Small intestine (tissue), 7 donors: Measurements from ENCODE around the gene USP24. TPM values are rescaled to one million over a fixed set of nuclear protein-coding genes. Genes with fewer than 3 reads are reported as not detected.

ENCODE experiments used
- DNase-seq, 2 donors: peaks; one replicate each; pipeline versions ENCODE4 v3.0.0 to v3.0.0-alpha.2; 2013
- FAIRE-seq: peaks from 2 replicates; lab custom pipeline; 2012; peaks lifted over from hg19 to GRCh38; lab: Jason Lieb, UNC
- H3K27ac ChIP-seq, 3 donors: one replicate each; pipeline ENCODE4 v1.5.1; 2013; ENCODE audit warnings: low read length in 2 of 3, mild to moderate bottlenecking in 2 of 3, control low read depth in 1 of 3, inconsistent platforms in 1 of 3, low read depth in 1 of 3, moderate library complexity in 1 of 3
- H3K27me3 ChIP-seq, 3 donors: one replicate each; pipeline ENCODE4 v1.6.1; 2013; ENCODE audit warnings: low read length in 3 of 3, inconsistent platforms in 1 of 3; ENCODE audit not compliant: control insufficient read depth in 3 of 3, insufficient read depth in 3 of 3
- H3K36me3 ChIP-seq, 3 donors: one replicate each; pipeline ENCODE4 v1.6.1; 2013; ENCODE audit warnings: low read length in 3 of 3, inconsistent platforms in 1 of 3, low read depth in 1 of 3, mild to moderate bottlenecking in 1 of 3, moderate library complexity in 1 of 3; ENCODE audit not compliant: control insufficient read depth in 3 of 3, insufficient read depth in 2 of 3
- H3K4me1 ChIP-seq, 3 donors: one replicate each; pipeline ENCODE4 v1.6.1; 2013; ENCODE audit warnings: low read length in 2 of 3, inconsistent platforms in 1 of 3, low read depth in 1 of 3, mild to moderate bottlenecking in 1 of 3, moderate library complexity in 1 of 3; ENCODE audit not compliant: control insufficient read depth in 3 of 3, insufficient read depth in 2 of 3
- H3K4me3 ChIP-seq, 3 donors: one replicate each; pipeline ENCODE4 v1.5.1; 2013; ENCODE audit warnings: low read length in 3 of 3, control low read depth in 1 of 3, inconsistent platforms in 1 of 3, low read depth in 1 of 3, mild to moderate bottlenecking in 1 of 3, moderate library complexity in 1 of 3
- H3K9me3 ChIP-seq, 2 donors: one replicate each; pipeline ENCODE4 v1.6.1; 2013; ENCODE audit warnings: low read depth in 1 of 2, low read length in 1 of 2; ENCODE audit not compliant: control insufficient read depth in 2 of 2, insufficient read depth in 1 of 2
- WGBS, 3 donors: extraction: QIAGEN DNeasy Blood & Tissue Kit; methylation state at CpG; one replicate each; pipeline ENCODE4 v1.1.7; 2013; 5-methylcytosine and 5-hydroxymethylcytosine counted together
- polyA plus RNA-seq, 4 donors: library from polyadenylated mRNA; stranded (reverse) in 3 of 4; unstranded in 1 of 4; fragments of 200-250 nt in 3 of 4; fragments of 120-200 nt in 1 of 4; gene quantifications; one replicate each; pipeline versions ENCODE4 v1.2.1 to v1.2.3, GENCODE V29; 2013
- donor health status: healthy with polysubstance abuse.
- donor health status: control.
- donor health status: control.
- donor health status: Bipolar disorder and iron deficiency.
- donor health status: healthy.

Gene USP24
- polyA plus RNA-seq, 4 donors, result 7.3 to 38.3 (median 11.2) TPM

DNA sequence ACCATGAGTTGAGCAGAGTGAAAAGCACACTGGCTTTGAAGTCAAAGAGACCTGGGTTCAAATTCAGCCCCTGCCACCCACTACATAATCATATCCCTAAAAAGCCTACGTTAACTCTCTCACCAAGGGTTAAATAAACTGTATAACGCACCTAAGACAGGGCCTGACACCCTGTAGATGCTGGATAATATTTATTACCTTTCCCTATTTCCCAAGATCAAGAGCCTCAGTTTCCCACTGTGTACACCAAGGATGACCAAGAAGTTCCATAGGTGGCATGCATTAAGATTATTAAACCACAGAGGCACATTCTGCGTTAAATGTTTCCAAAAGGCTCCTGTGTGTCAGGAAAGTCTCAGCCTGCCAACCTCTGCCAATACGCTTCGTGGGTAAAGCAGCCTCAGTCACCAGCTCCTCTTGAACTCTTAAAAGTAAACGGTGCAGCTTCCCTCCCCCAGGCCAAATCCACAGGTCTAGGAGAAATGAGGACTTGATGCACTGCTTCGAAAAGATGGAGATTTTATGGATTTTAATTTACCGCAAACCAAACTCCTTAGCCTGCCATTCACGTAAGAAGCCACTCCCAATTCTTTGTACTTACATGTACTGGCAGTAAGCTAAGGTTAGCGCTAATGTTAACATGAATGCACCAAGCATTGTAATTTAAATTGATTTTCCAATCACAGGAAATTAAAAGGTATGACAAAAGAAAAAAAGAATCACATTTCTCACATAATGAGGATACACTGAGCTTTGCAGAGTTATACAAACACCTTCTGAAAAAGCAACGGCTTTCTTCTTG, 2.6 kb downstream of the USP24 start:
- no peak for FAIRE-seq
- no peaks in the 10 kb centered on the region for H3K36me3 ChIP-seq
- peak overlapping the region in 1 of 3 donors; percentile 62 for H3K27ac ChIP-seq
- peaks cover 3 to 23% (median 13%) of the 10 kb centered on the region in 3 donors for H3K4me1 ChIP-seq
- H3K4me3 ChIP-seq, result peak overlapping the region in 2 of 3 donors; percentile 34 to 95
- 7 to 39% (median 19%) methylated on average over 11 of the region's 11 CpGs for WGBS, 3 donors
- H3K9me3 ChIP-seq, result no peaks in the 10 kb centered on the region
- no peaks in the 10 kb centered on the region for H3K27me3 ChIP-seq
- DNase-seq, result peak in 1 of 2 donors; percentile 30

DNA sequence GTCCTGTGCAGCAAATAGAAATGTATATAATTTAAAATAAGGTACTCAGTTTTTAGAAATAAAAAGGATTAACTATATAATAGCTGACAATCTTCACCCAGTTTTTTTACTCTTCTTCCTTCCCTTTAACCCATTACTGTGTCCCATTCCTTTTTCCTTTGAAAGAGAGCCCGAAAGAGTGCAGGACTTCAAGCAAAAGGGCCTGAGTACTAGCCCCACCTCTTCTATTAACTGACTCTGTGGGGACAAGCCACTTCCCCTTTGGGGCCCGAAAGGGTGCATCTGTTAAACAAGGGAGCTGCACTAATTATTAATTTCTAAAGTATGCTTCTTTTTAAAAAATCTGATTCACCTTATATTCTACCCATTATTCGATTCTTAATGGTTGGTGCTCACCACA, 3.3 kb downstream of the USP24 start:
- WGBS, 3 donors, result 6 to 38% (median 18%) methylated on average over 3 of the region's 3 CpGs
- peaks cover 3 to 23% (median 13%) of the 10 kb centered on the region in 3 donors for H3K4me1 ChIP-seq
- peak in 1 of 2 donors; percentile 15 for DNase-seq
- no peak for FAIRE-seq
- H3K4me3 ChIP-seq, result peak overlapping the region in 1 of 3 donors; percentile 95
- no peaks in the 10 kb centered on the region for H3K27me3 ChIP-seq
- H3K27ac ChIP-seq, result peak overlapping the region in 1 of 3 donors; percentile 15
- no peaks in the 10 kb centered on the region for H3K9me3 ChIP-seq
- H3K36me3 ChIP-seq, result peaks cover under 1 to 2% (median 1%) of the 10 kb centered on the region in 3 donors

DNA sequence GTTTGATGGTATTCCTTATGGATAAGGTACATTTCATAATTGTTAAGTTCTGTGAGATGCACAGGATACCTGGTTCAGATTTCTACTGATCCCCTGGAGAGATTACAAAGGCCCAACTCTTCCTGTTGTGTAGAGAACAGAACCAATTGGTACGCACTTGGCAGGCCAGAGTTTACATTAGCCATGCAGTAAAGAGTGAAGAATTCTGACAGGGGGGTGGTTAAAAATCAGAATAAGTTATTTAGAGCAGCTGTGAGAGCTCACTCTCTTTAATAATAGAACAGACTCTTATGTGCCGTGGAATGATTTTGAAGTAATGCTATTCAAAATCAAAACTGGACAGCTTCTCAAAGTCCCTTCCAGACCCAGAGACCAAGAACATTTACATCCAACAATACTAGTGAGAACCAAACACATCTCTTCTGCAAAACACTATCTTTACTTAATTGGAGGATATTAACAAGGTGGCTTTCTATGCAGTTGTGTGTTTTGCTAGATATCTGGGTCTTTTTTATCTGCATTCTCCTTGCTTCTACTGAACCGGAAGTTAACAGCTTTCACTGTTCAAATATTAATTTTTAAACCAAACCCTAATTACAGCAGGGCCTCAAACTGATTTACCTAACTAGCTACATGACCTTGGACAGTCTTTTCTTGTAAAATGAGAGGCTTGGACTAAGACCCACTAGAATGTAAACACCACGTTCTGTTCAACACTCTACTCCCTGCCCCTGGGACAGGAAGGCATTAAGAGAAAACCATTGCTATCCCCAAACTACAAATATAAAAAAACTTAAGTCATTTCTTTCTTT, 4.0 kb downstream of the USP24 start:
- DNase-seq (peak; percentile 15 to 60), FAIRE-seq (no peak)
- Histone ChIP-seq H3K36me3 (peaks cover 2 to 3% (median 3%) of the 10 kb centered on the region in 3 donors), H3K27ac (peak overlapping the region in 2 of 3 donors; percentile 15 to 45), H3K9me3 (no peaks in the 10 kb centered on the region), H3K4me1 (peaks cover 3 to 23% (median 13%) of the 10 kb centered on the region in 3 donors), H3K4me3 (no peak overlapping the region), H3K27me3 (no peaks in the 10 kb centered on the region)
- WGBS, 3 donors, result 9 to 18% (median 12%) methylated on average over 4 of the region's 4 CpGs

DNA sequence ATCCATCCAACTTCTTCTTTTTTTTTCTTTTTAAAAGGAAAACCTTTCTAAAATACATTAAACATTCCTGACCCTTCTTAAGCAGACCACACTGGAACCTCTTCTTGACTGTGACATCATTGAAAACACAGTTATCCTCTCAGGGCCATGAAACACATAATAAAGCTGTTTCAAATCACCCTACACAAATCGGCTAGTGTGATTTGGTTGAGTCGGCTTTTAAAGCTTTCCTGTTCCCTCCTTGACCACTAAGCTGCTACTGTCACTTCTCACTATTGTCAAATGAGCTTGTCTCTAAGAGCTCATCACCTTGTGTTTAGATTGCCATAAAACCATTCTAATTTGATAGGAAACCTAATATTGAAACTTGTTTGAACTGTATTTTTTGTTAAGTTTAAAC, 5.9 kb downstream of the USP24 start:
- Histone ChIP-seq H3K4me1 (peaks cover 5 to 29% (median 14%) of the 10 kb centered on the region in 3 donors), H3K27ac (no peak overlapping the region), H3K4me3 (no peak overlapping the region), H3K36me3 (peaks cover 2 to 3% (median 3%) of the 10 kb centered on the region in 3 donors), H3K27me3 (no peaks in the 10 kb centered on the region), H3K9me3 (no peaks in the 10 kb centered on the region)
- FAIRE-seq (no peak), DNase-seq (no peak)
- WGBS, 3 donors, result 24 to 26% (median 25%) methylated on average over 2 of the region's 2 CpGs

DNA sequence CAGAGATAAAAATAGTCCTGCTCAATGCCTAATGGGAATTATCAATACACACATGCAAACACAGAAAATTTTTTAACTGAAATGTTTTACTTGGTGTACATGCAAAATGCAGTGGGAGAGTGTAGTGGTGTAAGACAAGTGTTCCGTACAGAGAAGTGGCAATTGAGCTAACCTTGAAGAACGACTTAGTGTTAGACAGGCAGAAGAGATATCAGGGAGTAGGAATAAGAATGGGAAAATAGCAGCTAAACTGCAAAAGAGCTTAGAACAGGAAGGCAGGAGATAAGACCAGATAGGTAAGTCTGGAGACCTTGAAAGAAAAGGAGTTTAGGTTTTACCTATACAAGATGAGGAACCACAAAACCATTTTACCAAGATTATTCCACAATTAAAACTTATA, 9.0 kb downstream of the USP24 start:
- H3K9me3 ChIP-seq, result no peaks in the 10 kb centered on the region
- H3K36me3 ChIP-seq, result peaks cover 2 to 3% (median 3%) of the 10 kb centered on the region in 3 donors
- peaks cover 3 to 13% (median 5%) of the 10 kb centered on the region in 3 donors for H3K4me1 ChIP-seq
- WGBS, 3 donors, result 61 to 79% (median 68%) methylated on average over 2 of the region's 2 CpGs
- DNase-seq (no peak), FAIRE-seq (no peak)
- H3K4me3 ChIP-seq, result no peak overlapping the region
- no peak overlapping the region for H3K27ac ChIP-seq
- H3K27me3 ChIP-seq, result no peaks in the 10 kb centered on the region

DNA sequence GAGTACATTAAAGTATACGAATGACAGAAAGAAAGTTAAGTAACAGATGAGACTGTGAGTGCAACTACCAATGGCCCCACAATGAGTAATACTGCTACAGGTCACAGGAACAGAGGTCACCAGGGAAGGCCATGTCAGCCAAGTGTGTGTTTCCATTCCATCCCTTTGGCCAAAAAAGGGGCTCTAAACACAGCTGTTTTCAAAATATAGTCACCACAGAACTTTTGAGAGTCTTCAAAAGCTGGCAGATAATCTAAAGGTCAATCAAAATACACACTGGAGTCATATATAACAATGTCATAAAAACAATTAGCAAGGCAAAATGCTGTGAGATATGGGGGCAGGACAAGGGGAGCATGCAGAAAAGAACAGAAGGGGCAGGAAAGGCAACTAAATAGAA, 10.2 kb downstream of the USP24 start:
- H3K9me3 ChIP-seq, result no peaks in the 10 kb centered on the region
- 43 to 52% (median 50%) methylated on average over 1 of the region's 1 CpG for WGBS, 3 donors
- no peak overlapping the region for H3K4me3 ChIP-seq
- FAIRE-seq, result no peak
- H3K27ac ChIP-seq, result no peak overlapping the region
- peak in 1 of 2 donors; percentile 45 for DNase-seq
- H3K4me1 ChIP-seq, result peaks cover 2 to 10% (median 3%) of the 10 kb centered on the region in 3 donors
- H3K36me3 ChIP-seq, result peaks cover 3 to 4% (median 3%) of the 10 kb centered on the region in 3 donors
- no peaks in the 10 kb centered on the region for H3K27me3 ChIP-seq

DNA sequence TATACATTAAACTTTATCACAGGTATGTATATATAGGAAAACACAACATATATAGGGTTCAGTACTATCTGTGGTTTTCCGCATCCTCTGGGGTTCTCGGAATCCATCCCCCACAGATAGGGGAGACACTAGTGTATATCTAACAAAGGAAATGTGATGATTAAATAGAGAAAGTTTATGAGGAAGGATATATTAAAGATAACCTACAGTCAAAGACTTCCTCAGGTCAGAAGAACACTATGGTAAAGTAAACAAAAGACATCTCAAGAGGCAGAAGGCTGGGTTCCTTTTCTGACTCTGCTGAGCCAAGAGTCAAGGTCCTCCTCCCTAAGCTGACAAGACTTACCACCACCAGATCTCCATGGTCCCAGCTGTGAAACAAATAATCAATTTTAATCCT, 12.1 kb downstream of the USP24 start:
- Histone ChIP-seq H3K27ac (no peak overlapping the region), H3K27me3 (no peaks in the 10 kb centered on the region), H3K36me3 (peaks cover 3 to 6% (median 4%) of the 10 kb centered on the region in 3 donors), H3K4me1 (peaks cover 2 to 9% (median 3%) of the 10 kb centered on the region in 3 donors), H3K9me3 (no peaks in the 10 kb centered on the region), H3K4me3 (no peak overlapping the region)
- DNase-seq (peak in 1 of 2 donors; percentile 38), FAIRE-seq (no peak)
- 77 to 88% (median 86%) methylated on average over 2 of the region's 2 CpGs for WGBS, 3 donors

DNA sequence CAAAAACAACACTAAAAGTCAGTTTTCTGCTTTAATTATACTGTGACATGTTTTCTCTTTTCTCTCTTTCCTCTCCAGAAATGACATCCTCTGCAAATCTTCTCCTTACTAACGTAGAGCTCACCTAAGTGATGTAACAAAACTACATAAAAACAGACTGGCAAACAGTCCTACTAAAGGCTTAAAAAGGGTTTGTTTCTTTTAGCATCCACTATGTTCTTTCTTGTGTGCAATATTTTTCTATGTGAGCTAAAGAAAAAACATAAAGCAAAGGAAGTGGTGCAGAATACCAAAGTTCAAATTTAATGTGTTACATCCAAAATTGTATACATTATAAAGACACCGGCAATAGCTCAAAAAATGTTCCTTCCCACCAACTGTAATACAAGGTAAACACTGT, 14.5 kb downstream of the USP24 start:
- Histone ChIP-seq H3K4me3 (no peak overlapping the region), H3K27ac (no peak overlapping the region), H3K36me3 (peaks cover 0 to 4% (median 1%) of the 10 kb centered on the region in 3 donors), H3K27me3 (no peaks in the 10 kb centered on the region), H3K9me3 (no peaks in the 10 kb centered on the region), H3K4me1 (peaks cover 2 to 12% (median 3%) of the 10 kb centered on the region in 3 donors)
- DNase-seq, result no peak
- 64 to 90% (median 86%) methylated on average over 2 of the region's 2 CpGs for WGBS, 3 donors
- FAIRE-seq, result no peak
